ENCODE measurements around the gene EYS.
"Not testable (repeated sequence)": the region's sequence is repeated elsewhere in the genome, so short reads cannot be mapped to it uniquely, and the experiment has no call there.

EYS gene

GRCh38 chr6:63862486-63863198 is 1844.4 kb downstream of the EYS start:
- DNase-seq, result no peak

- DNase-seq, result no peak
Observed at GRCh38 chr6:63859528-63859927, 1847.5 kb downstream of the EYS start.

DNA sequence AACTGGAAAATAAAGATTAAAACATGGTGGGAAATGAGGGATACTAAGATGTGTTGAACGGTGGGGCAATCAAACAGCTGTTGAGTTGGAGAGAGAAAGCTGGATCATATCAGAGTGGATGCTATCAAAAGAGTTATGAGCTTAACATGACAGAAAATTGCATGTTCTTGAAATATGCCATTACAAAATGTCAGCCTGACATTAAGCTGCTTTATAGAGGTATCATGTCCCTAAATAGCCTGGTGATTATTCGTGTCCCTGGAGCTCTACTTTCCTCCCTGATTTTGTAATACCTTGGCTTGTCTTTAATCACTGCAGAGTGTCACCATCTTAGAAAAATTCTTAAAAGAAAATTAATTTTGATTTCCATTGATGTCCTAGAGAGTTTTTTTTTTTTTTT is 1848.3 kb downstream of the EYS start:
- no peak for DNase-seq

GRCh38 chr6:63856271-63856670 is 1850.8 kb downstream of the EYS start:
- DNase-seq, result no peak

DNA sequence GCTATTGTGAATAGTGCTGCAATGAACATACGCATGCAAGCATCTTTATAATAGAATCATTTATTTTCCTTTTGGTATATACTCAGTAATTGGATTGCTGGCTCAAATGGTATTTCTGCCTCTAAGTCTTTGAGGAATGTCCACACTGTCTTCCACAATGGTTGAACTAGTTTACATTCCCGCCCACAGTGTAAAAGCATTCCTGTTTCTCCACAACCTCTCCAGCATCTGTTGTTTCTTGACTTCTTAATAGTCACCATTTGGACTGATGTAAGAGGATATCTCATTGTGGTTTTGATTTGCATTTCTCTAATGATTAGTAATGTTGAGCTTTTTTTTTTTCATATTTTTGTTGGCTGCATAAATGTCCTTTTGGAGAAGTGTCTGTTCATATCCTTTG is 1862.7 kb downstream of the EYS start:
- DNase-seq, result no peak

DNA sequence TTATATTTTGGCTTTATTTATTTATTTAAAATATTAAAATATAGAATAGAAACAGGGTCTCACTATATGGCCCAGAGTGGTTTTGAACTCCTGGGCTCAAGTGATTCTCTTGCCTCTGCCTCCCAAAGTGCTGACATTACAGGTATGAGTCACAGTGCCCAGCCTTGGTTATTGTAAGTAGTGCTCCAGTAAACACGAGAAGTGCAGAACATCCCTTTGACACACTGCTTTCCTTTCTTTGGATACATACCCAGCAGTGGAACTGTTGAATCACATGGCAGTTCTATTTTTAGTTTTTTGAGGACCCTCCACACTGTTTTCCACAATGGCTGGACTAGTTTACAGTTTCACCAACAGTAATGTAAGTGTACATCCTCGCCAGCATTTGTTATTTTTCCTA is 1867.5 kb downstream of the EYS start:
- no peak for DNase-seq

- DNase-seq, result not testable (repeated sequence)
Observed at GRCh38 chr6:63828678-63829077, 1878.3 kb downstream of the EYS start.

- DNase-seq, result no peak
Observed at GRCh38 chr6:63824722-63825121, 1882.3 kb downstream of the EYS start.

- no peak for DNase-seq
Observed at GRCh38 chr6:63821442-63821841, 1885.6 kb downstream of the EYS start.

- no peak for DNase-seq
Observed at GRCh38 chr6:63819831-63820230, 1887.2 kb downstream of the EYS start.

DNA sequence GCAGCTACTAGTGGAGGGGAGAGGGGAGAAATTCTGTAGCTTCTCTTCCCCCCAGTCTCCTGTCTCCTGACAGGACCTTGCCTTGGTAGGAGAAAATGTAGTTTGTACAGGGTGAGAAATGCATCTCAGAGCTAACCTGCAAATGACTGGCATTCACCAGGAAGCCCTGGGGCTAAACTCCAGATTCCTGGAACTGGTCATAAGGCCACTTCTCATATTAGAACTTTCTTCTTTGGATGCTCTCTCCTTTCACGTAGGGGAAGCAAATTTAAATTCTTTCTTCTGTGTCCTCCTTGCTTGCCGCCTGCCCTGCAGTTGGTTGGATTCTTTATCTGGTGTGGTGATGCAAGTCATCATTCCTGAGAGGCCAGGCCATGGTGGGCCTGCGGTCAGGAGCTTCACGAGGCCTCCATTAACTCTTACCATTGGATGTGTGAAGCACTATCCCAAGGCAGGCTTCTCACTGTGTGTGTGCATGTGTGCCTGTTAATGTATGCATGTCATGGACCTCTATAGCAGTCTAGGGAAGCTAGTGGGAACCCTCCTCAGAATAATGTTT is 1889.5 kb downstream of the EYS start:
- DNase-seq, result no peak

DNA sequence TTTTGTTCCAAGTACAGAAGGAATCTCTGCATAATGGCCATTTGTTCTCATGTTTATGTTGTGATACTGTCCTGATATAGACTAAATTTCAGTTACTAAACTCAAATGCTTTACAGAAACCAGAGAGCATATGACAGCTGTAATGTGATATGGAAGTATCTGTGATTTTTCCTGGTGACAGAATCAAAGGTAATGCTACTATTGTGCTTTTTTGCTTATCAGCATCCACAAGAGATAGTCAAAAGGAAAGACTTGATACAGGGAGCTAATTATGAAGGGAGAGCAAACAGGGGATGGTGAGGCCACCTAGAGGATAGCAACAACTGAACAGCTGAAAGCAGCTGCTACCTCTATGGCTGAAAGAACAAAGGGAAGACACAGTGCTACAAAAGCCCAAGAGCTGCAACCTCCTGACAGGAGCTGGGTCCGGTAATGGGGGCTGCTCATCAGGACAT is 1890.0 kb downstream of the EYS start:
- no peak for DNase-seq

- no peak for DNase-seq
Observed at GRCh38 chr6:63816401-63816981, 1890.5 kb downstream of the EYS start.

DNA sequence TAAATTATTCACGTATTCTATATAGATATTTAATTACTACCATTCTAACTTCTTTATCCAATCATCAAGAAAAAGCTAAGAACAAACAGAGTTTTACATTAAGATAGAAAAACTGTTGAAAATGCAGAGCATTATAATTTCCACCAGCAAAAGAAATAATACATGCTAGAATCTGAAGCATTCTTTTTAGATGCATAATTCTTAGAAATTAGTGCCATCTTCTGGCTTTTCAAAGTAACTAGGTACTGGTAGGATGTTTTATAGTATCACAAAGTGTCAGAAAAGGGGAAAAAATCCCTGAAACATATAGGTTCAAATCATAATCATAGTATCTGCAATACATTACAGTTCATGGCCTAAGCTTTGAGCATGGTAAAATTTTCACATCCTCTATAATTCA is 1892.6 kb downstream of the EYS start:
- DNase-seq, result no peak

- no peak for DNase-seq
Observed at GRCh38 chr6:63813566-63814120, 1893.4 kb downstream of the EYS start.

- no peak for DNase-seq
Observed at GRCh38 chr6:63808576-63808975, 1898.5 kb downstream of the EYS start.

- DNase-seq, result no peak
Observed at GRCh38 chr6:63807056-63807455, 1900.0 kb downstream of the EYS start.

DNA sequence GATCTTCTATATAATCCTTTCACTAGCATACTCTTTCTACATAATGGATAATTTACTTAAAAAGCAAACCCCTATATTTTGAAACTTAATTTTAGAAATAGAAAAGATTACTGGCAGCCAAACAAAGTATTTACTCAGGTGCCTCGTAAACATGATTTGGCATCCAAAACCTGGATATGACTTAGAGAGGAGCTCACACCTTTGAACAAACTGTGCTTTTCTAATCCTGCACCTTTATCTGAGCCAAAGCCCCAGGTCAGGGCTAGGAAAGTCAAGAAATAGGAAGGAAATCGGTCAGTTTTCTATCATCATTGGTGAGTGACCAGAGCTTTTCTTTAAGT is 1900.5 kb downstream of the EYS start:
- DNase-seq, result no peak

GRCh38 chr6:63805808-63806572 is 1901.0 kb downstream of the EYS start:
- no peak for DNase-seq

GRCh38 chr6:63805345-63805744 is 1901.7 kb downstream of the EYS start:
- no peak for DNase-seq

DNA sequence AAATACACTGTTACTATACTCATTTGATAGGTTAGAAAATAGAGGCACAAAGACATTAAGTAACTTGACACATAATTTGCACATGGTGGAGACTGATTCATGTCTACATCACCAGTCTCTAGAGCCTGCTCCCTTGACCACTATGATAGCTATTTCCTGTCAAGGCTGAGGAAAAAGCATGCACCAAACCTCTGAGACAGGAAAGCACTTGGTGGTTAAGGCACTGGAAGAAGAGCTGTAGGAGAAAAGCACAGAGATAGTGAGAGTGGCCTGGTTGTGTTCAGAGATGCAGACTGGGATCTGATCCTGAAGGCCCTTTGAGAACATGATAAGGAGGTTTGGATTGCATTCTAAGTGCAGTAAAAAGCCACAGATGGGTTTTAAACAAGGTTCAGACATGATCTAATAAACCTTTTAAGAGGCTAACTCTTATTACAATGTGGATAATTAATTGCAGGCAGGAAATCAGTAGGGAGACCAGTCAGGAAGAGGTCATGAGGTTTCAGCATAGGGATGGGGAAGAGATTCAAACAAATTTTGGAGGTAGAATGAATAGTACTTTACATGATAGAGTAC is 1902.6 kb downstream of the EYS start:
- DNase-seq, result no peak

- DNase-seq, result no peak
Observed at GRCh38 chr6:63803371-63803770, 1903.7 kb downstream of the EYS start.

DNA sequence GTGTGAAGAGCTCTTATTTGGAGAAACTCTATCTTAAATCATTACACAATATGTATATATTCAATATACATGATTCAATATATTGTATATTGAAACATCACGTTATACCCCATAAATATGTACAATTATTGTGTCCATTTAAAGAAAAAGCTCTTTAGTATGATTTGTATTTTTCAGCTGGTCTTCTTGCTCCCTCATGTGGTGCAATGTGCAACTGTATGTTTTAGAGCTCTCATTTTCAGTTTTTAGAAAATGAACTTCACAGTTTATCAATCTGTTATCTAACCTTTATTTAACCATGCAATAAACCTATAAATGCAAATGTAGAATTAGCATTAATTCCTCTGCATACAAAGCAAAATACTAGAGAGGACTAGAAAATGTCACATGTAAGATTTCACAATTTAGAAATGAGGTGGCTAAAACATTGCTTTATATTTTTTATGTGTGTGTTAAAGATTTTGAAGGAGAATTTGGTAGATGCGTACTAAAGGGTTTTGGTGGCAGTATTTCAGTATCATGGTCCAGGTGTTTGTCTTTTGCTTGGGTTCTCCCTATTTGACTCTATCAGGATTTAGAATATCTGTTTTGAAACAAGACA is 1904.3 kb downstream of the EYS start:
- DNase-seq, result no peak
